NCI-H1105 treated with DMSO at 0.1 percent for 48 hours (cell line): ENCODE data around the gene CTTNBP2NL.
"Not testable (repeated sequence)": the region's sequence is repeated elsewhere in the genome, so short reads cannot be mapped to it uniquely, and the experiment has no call there.

Source experiments
- DNase-seq: peaks from one replicate; lab custom pipeline; 2025; lab: John Stamatoyannopoulos, UW

Gene CTTNBP2NL

DNA sequence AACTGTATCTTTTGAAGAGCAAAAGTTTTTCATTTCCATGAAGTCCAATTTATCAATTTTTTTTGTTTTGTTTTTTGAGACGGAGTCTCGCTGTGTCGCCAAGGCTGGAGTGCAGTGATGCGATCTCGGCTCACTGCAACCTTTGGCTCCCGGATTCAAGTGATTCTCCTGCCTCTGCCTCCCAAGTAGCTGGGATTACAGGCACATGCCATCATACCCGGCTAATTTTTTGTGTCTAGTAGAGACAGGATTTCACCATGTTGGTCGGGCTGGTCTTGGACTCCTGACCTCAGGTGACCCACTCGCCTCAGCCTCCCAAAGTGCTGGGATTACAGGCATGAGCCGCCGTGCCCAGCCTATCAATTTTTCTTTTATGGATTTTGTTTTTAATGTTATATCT, 27.7 kb downstream of the CTTNBP2NL start:
- not testable (repeated sequence) for DNase-seq

DNA sequence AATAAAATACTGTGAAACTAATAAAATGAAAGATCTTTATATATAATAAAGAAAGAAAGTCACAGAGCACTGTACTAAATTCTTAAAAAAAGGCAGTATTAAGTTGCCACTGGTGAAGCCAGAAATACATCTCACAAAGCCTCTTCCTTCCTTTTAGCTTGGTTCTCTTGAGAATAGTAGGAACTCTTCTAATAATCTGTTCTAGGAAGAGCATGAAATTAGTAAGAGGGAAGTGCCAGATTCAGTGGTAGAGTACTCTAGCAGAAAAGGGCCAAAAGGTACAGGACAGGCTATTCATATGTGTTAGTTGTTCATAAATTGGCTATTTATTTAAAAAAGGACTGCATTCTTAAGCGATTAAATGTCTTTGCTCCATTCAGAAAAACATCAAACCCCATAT, 33.7 kb downstream of the CTTNBP2NL start:
- no peak for DNase-seq

DNA sequence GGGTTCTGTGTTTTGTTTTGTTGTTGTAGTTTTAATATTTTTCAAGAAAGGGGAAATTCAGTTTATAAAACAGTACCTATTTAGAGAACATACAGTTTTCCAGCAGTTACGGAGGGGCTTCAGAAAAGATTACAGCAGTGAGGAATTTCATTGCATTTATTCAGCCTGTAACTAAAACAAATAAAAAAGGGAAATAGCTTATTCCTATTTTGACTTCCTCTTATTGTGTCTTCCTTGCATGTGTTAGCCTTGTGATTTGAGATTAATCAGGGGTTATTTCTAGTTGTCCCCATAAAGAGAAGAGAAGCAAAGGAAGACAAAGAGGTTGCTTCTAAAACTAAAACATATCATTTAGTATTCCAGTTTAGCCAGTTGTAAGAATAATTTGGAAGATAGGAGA, 35.0 kb downstream of the CTTNBP2NL start:
- no peak for DNase-seq

DNA sequence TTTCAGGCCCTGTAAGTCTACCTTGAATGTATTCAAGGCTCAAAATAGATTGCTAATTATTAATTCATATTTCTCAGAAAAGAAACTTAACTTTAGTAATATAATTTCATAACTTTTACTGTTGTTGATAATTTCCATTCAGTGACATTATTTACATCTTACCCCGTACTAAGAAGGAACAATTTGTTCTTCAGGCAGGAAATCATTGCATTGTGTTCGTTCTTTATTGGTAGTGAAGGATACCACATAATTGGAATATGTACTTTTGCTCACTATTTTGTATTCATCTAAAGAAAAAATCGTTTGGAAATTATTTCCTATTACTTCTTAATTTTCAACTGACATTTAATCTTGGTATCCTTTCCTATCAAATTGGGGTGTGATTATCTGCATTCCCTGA, 39.4 kb downstream of the CTTNBP2NL start:
- DNase-seq: no peak

DNA sequence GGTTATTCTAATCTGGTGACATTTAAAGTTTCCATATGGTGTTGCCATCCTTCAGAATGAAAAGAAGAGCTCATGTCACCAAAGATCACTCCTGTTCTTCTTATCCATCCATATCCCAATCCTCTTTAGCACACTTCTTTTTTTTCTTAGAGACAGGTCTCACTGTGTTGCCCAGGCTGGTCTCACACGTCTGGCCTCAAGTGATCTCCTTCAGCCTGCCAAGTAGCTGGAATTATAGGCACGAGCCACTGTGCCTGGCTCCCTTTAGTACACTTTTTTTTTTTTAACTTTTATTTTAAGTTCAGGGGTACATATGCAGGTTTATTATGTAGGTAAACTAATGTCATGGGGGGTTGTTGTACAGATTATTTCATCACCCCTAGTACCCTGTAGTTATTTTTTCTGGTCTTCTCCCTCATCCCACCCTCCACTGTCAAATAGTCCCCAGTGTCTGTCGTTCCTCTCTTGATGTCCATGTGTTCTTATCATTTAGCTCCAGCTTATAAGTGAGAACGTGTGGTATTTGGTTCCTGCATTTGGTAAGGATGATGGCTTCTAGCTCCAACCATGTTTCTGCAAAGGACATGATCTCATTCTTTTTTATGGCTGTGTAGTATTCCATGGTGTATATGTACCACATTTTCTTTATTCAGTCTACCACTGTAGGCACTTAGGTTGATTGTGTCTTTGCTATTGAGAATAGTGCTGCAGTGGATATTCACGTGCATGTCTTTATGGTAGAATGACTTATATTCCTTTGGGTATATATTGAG, 40.6 kb downstream of the CTTNBP2NL start:
- DNase-seq: no peak

DNA sequence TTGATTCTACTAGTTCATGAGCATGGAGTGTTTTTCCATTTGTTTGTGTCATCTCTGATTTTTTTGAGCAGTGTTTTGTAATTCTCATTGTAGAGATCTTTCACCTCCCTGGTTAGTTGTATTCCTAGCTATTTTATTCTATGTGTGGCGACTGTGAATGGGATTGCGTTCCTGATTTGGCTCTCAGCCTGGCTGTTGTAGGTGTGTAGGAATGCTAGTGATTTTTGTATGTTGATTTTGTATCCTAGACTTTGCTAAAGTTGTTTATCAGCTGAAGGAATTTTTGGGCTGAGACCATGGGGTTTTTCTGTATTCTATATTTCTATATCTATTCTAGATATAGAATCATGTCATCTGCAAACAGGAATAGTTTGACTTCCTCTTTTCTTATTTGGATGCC, 42.1 kb downstream of the CTTNBP2NL start:
- DNase-seq: not testable (repeated sequence)

DNA sequence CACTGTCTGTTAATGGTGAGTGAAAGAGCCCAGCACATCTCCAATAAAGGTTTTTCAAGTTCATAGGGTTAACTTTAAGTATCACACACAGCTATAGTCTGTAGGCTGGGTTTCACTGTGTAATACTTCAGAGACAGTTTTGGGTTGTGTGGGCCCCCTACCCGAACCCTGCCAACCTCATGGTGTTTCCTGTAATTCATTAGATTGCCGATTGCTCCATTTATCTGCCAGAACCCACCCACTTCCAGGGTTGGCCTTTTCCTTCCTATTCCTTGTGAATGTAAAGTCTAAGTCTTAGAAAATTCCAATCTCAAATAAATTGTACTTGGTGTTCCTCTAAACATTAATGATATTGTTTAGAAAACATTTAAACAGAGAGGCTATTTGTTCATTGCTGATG, 43.6 kb downstream of the CTTNBP2NL start:
- DNase-seq: no peak

DNA sequence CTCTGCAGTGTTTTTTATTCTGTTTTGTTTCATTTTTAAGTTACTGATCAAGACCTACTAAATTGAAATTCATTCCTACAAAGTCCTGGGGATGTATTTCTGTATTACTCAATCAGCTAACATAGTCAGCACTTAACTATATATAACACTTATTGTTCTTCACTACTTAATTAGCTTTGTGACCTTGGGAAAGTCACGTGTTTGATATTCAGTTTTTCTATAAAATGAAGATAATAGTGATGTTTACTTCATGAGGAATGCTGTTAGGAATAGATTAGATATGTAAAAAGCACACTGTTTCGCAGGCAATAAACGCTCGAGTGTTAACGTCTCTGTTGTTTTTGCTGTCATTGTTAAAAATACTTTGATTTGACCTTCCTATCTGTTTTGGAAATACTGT, 44.6 kb downstream of the CTTNBP2NL start:
- DNase-seq: no peak

DNA sequence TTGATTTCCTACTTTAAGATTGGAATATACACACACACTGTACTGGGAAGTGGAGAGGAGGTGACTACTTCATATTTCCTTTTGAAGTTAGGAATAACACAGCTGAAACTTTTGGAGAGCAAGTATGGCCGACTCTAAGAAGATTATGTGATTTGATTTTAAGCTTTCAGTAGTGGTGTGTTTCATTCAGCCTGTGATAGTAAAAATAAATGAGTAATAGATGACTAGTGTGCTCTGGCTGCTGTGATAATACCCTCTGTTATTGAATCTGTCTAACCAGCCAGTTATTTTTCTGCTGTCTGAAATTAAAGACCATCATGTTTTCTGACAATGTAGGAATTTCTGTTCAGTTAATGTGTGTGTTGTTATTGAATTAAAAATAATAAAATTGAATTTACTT, 48.3 kb downstream of the CTTNBP2NL start:
- DNase-seq: no peak

DNA sequence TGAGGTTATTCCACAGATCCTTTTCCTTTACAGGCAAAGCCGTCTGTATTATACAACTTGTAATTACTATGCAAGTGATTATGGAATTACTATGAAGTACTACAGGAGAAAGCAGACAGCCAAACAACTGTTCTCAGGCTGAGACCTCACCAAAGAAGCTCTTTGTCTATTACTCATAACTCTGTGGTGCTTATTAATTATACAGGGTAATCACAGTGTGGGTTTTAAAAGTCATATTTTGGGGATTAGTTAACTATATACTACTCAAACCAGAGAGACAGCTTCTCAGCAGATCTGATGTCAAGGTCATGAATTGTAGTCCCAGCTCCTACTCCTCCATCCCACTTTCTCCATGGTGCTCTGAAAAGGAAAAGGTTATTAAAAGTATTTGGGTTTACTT, 49.6 kb downstream of the CTTNBP2NL start:
- DNase-seq: no peak

DNA sequence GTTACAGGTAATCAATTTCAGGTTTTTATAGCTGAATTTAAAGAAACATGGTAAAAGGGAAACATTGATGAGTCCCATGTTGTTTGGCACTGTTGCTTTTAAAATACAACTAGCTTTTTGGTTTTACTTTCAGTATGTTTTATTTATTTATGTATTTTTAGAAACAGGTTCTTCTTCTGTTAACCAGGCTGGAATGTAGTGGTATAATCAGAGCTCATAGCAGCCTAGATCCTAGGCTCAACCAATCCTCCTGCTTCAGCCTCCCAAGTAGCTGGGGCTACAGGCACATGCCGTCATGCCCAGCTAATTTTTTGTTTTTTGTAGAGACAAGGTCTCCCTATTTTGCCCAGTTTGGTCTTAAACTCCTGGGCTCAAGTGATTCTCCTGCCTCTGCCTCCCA, 50.4 kb downstream of the CTTNBP2NL start:
- no peak for DNase-seq

DNA sequence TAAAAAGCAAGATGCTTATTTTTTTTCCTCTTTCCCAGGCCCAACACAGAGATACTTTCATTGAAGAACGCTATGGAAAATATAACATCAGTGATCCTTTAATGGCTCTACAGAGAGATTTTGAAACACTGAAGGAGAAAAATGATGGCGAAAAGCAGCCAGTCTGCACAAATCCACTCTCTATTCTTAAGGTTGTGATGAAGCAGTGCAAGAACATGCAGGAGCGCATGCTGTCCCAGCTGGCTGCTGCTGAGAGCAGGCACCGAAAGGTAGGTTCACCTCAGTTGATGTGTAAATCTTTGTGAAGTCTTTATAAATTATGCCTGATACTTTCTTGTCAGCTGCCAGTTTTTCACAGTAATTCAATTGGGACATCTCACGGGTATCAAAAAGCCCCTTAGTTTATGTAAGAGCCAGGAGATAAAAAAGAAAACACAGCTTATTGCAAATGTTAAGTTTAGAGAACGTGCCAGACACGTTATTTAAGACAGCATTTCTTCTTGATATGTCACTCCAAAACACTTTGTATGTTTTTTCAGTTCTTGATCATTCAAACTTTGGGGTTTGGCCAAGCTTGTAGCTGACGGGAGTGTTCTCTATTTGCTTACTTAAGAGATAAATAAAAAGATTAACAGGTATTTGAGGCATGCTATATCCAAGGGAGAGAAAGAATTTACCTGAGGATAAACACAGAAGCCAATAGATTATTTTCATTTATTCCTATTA, 53.1 kb downstream of the CTTNBP2NL start:
- DNase-seq: no peak

DNA sequence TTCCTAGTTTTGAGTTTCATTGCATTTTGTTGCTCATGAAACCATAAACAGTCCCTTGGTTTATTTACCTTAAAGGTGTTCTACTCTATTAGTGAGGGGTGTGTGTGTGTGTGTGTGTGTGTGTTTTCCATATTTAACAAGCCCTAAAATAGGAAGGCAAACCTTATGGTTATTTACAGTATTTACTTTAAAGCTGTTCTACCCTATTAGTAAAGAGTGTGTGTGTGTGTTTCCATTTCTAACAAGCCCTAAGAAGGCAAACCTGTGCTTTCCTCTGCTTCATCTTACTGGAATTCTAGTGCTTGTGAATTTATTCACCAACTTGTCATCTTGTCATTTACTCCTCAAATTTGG, 53.6 kb downstream of the CTTNBP2NL start:
- DNase-seq: no peak

DNA sequence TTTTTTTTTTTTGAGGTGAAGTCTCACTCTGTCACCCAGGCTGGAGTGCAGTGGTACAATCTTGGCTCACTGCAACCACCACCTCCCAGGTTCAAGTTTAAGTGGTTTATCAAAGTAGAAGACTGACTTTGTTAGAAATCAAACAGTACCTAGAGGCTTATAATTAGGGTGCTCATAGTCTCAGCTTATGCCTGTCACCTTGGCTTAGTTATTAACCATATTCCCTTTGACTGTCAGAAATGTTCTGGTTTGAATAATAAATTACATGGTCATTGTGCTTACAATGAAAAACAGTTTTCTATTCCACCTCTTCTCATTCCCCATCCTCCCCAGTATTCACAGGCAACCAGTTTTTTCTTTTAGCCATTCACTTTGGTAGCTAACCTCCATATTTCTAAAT, 54.8 kb downstream of the CTTNBP2NL start:
- no peak for DNase-seq

DNA sequence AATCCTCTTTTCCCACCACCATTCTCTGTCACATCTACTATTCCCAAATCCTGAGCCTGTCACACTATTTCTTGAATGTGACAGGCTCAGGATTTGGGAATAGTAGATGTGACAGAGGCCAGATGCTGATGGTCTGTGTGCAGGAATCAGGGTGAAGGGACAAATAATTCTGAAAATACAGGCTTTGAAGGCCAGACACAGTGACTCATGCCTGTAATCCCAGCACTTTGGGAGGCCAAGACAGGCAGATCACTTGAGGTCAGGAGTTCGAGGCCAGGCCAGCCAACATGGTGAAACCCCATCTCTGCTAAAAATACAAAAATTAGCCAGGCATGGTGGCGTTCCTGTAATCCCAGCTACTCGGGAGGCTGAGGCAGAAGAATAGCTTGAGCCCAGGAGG, 55.3 kb downstream of the CTTNBP2NL start:
- not testable (repeated sequence) for DNase-seq

DNA sequence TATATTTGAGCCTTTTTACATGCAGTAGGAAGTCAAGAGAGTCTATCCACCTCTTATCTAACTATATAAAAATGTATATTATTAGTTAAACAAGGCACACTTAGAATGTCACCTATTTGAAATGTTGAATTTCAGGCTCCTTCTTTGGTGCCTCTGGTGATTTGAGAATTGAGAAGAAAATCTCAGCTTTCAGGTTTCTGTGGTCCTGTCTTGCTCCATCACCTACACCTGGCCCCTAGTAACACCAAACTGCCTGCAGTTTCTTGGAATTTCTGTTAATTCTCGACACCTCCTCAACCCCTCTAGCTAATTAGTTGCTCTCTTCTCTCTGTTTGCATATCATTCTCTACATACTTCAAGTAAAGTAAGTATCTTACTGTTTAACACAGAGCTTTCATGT, 57.9 kb downstream of the CTTNBP2NL start:
- DNase-seq: no peak

DNA sequence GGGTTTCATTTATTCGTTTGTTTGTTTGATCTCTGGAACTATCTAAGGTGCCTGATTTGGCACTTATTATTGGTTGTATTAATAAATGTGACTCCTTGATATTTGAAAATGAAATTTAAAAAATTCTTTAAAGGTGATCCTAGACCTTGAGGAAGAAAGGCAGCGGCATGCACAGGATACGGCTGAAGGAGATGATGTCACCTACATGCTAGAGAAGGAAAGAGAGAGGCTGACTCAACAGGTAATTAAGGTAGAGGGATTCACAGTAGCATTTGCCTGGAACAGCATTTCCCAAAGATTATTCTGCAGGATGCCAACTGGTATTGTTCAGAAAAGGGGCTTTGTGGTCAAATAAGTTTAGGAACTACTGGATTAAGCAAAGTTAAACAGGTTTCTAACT, 58.3 kb downstream of the CTTNBP2NL start:
- no peak for DNase-seq

DNA sequence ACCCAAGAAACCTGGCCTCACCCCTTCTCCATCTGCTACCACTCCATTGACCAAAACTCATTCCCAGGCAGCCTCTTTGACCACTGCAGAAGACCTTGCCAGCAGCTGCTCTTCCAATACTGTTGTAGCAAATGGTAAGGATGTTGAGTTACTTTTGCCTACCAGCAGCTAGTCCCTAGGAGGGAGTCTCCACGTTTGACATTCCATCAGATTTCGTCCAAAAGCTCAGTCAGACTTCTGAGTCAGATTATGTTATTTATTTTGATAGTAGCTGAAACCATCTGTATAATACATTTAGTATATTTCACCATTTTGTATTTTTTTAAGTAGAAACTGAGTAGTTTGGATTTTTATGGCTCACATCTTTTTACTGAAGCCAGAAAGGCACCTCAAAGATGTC, 61.2 kb downstream of the CTTNBP2NL start:
- DNase-seq: no peak

DNA sequence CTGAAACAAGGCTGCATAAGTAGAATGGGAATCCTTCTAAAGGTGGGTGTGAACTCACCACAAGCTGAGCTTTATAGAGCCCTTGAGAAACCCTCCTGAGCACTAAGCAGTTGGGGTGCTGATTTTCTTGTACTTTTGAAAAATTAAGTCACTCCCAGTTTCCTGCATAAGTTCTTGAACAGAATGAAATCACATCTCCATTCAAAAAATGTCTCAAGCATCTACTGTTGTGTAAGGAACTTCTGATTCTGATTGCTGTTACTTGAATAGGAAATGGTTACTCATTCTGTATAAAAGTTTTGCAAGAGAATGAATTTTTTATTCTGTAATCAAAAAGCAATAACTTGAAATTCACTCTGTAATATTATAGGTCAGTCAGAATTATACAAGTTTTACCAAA, 61.9 kb downstream of the CTTNBP2NL start:
- no peak for DNase-seq

DNA sequence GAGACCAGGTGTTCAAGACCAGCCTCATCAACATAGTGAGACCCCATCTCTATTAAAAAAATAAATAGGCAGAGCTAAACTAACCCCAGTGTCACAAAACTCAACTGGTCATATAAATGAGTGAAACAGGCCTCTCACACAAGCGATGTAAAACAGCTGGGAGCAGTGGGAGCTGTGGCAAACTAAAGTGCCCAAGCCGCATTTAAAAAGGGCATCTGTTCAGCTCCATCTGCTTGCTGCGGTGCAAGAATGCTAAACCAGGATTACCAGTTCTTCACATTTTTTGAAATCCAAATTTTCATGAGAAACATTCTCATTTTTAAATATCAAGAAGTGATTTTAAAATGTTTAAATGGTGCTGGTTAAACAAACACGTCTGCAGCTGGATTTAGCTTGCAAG, 62.7 kb downstream of the CTTNBP2NL start:
- no peak for DNase-seq

DNA sequence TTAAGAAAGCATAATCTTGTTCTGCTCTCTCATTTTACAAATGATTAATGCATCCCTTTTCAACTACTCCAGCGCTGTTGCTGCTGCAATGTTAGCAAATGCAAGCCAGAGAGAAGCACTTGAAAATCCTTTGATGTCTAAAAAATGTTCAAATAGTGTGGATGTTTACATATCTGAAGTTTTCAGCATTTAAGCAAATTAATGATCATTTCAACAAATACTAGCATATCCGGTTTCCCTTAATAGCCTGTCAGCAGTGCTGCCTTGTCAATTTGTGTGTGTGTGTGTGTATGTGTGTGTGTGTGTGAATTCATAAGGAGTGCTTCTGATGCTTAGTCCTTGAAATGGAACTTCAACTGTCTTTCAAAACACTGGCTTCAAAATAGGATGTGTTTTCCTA, 64.6 kb downstream of the CTTNBP2NL start:
- DNase-seq: no peak

DNA sequence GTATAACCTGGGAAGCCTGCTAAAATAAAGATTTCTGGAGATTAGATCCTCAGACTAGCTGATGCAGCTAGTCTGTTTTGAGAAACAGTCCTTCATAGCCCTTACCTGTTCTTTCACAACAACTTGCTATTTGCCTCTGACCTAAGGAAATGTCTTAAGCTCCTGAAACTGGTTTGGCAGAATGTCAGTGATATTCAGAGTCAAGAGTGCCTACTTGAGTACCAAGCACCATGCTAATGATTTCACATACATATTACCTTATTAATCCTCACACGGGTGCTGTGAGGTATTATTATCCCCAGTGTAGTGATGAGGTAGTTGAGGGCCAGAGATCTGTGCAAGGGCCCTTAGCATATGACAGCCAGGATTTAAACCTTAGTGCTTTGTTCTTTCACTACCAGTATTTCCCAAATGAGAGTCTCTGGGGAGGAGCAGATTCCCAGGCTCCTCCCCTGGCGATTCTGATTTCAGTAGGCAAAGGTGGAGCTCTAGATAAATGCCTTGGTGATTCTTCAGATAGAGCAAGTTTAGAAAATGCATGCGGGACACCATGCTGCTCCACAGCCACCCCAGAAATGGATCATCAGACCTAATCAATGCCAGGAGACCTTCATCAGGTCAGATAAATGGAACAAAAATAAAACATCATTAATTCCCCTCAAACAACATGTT, 65.3 kb downstream of the CTTNBP2NL start:
- no peak for DNase-seq

DNA sequence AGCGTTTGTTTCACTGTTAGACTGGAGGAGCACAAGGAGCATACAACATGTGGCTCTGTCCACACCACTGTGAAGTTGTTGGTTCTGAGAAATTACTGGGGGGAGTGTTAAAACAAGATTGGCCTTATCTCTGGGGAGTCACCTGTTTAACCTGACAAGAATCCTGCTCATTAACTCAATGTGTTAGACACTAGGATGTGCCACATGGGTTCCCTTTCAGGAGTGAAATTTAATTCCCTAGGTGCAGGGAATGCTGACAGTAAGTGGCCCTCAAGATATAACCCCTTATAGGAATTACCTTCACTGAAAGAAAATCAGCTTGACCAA, 66.9 kb downstream of the CTTNBP2NL start:
- no peak for DNase-seq
